ENCODE data around the gene TIMP2.
A peak's percentile ranks its signal among the peaks of the same experiment; 100 is the strongest.

Gene TIMP2

GRCh38 chr17:78970834-78971755 lies 45.9 kb upstream of the TIMP2 start:
- TF ChIP-seq CTCF (IDR thresholded peaks at IDR 0.05; ENCODE audit: insufficient read depth, low read length, poor library complexity, severe bottlenecking): peak; percentile 86
- Histone ChIP-seq H3K4me3 (replicated peaks; ENCODE audit: low read depth, low read length) (no peak overlapping the region), H3K27me3 (replicated peaks; ENCODE audit: control insufficient read depth, insufficient read depth, low read length) (no peaks in the 10 kb centered on the region; the same call in 1 of the 2 replicates), H3K36me3 (ENCODE audit: control insufficient read depth, insufficient read depth, low read length) (no peaks in the 10 kb centered on the region)
- peak; percentile 41 for DNase-seq (ENCODE audit: extremely low read depth, insufficient read length)

DNA sequence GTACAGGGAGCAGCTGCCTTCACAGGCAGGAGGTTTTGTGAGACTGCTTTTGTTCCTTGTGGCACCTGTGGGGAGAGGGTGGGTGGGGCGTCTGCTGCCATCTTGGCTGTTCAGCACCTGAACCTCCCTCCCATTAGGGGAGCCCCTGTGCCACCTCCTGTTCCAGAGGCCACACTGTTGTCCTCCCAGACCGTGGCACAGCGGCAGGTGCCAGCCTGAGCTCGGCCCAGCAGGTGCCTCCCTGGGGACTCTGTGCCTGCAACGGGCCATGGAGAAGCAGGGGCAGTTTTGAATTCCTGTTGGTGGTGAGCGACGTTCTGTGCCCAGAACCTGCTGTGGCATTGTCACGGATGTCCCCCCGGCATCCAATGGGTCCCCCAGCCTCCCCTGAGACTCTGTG lies 44.7 kb upstream of the TIMP2 start:
- TF ChIP-seq CTCF (IDR thresholded peaks at IDR 0.05; ENCODE audit: insufficient read depth, low read length, poor library complexity, severe bottlenecking): no peak
- H3K36me3 ChIP-seq (ENCODE audit: control insufficient read depth, insufficient read depth, low read length): no peaks in the 10 kb centered on the region
- H3K4me3 ChIP-seq (replicated peaks; ENCODE audit: low read depth, low read length): no peak overlapping the region
- no peaks in the 10 kb centered on the region; the same call in 1 of the 2 replicates for H3K27me3 ChIP-seq (replicated peaks; ENCODE audit: control insufficient read depth, insufficient read depth, low read length)
- DNase-seq (ENCODE audit: extremely low read depth, insufficient read length): no peak

- H3K36me3 ChIP-seq (ENCODE audit: control insufficient read depth, insufficient read depth, low read length): no peaks in the 10 kb centered on the region
- no peak for DNase-seq (ENCODE audit: extremely low read depth, insufficient read length)
- TF ChIP-seq CTCF (IDR thresholded peaks at IDR 0.05; ENCODE audit: insufficient read depth, low read length, poor library complexity, severe bottlenecking): no peak
These were observed 42.7 kb upstream of the TIMP2 start for GRCh38 chr17:78967782-78968362.

DNA sequence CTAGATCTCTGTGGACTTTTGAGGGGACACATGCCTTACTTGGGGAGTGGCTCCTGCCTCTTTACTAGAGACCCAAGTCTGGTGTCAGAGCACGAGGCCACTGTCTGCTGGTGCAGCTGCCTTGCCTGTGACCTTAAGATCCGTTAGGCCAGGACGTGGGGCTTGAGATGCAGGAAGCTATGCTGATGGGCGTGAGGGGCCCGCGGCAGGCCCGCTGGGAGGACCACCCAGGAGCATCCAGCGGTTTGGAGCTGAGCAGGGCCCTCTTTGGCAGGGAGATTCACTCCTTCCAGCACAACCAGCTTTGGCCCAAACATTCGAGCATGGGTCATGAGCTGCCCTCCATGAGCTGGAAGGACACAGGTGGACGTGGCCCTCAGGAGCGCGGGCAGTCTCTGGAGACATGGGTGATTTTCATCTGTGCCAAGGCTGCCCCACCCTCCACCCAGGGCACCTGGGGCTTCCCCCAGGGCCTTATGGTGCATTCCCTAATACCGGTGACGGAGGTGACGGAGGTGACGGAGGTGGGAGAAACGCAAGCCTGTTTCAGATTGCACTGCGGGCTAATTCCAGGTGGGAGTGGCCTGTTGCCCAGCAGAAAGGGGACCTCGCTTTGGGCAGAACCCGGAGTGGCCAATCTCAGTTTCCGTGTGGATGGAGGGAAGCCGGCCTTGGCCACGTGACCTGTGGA lies 41.9 kb upstream of the TIMP2 start:
- Histone ChIP-seq H3K27me3 (replicated peaks; ENCODE audit: control insufficient read depth, insufficient read depth, low read length) (no peaks in the 10 kb centered on the region; the same call in 1 of the 2 replicates), H3K4me3 (replicated peaks; ENCODE audit: low read depth, low read length) (no peak overlapping the region), H3K36me3 (ENCODE audit: control insufficient read depth, insufficient read depth, low read length) (no peaks in the 10 kb centered on the region)
- DNase-seq (ENCODE audit: extremely low read depth, insufficient read length): no peak
- TF ChIP-seq CTCF (IDR thresholded peaks at IDR 0.05; ENCODE audit: insufficient read depth, low read length, poor library complexity, severe bottlenecking): no peak

More at GRCh38 chr17:78967782-78968362, 42.7 kb upstream of the TIMP2 start:
- H3K27me3 ChIP-seq (replicated peaks; ENCODE audit: control insufficient read depth, insufficient read depth, low read length): no peaks in the 10 kb centered on the region; the same call in 1 of the 2 replicates
- no peak overlapping the region for H3K4me3 ChIP-seq (replicated peaks; ENCODE audit: low read depth, low read length)

- Histone ChIP-seq H3K4me3 (replicated peaks; ENCODE audit: low read depth, low read length) (no peak overlapping the region), H3K27me3 (replicated peaks; ENCODE audit: control insufficient read depth, insufficient read depth, low read length) (no peaks in the 10 kb centered on the region; the same call in 1 of the 2 replicates), H3K36me3 (ENCODE audit: control insufficient read depth, insufficient read depth, low read length) (no peaks in the 10 kb centered on the region)
- no peak for TF ChIP-seq CTCF (IDR thresholded peaks at IDR 0.05; ENCODE audit: insufficient read depth, low read length, poor library complexity, severe bottlenecking)
- DNase-seq (ENCODE audit: extremely low read depth, insufficient read length): no peak
These were observed 41.1 kb upstream of the TIMP2 start for GRCh38 chr17:78966123-78966813.

All from GM06990 (cell line).